OCI-LY7 (cell line): ENCODE measurements around the gene ALDH2. TPM values are rescaled to one million over a fixed set of nuclear protein-coding genes. Genes with fewer than 3 reads are reported as not detected.
"Not testable (repeated sequence)": the region's sequence is repeated elsewhere in the genome, so short reads cannot be mapped to it uniquely, and the experiment has no call there.

Experiments
- BruUV-seq: library from RNA; stranded (reverse); fragments of 400-500 nt; replicated peaks from 2 replicates; lab custom pipeline; 2021; lab: Mats Ljungman, UMichigan
- CTCF ChIA-PET: fragments of 300-600 bp; sonication (Branson Sonifier 250); formaldehyde crosslinking; loops from one replicate; lab custom pipeline; 2022; ENCODE audit warnings: antibody characterized with exemption; ENCODE audit not compliant: unreplicated experiment; lab: Charles Lee
- POLR2A ChIA-PET: fragments of 300-600 bp; sonication (Branson Sonifier 250); formaldehyde crosslinking; loops from one replicate; lab custom pipeline; 2022; ENCODE audit warnings: antibody characterized with exemption; lab: Charles Lee
- DNase-seq: peaks from one replicate; pipeline ENCODE4 v3.0.0-alpha.2; 2015; ENCODE audit warnings: low spot score
- H2AFZ ChIP-seq: fragments of 200-600 bp; sonication (generic), shearing (Covaris generic); 2 replicates; pipeline ENCODE4 v1.6.1; 2014; ENCODE audit warnings: mild to moderate bottlenecking, antibody characterized with exemption, low read length, moderate library complexity
- H3K27ac ChIP-seq: fragments of 200-600 bp; sonication (generic); 2 replicates; pipeline ENCODE4 v1.5.1; 2014; ENCODE audit warnings: mixed run types, low read depth, mild to moderate bottlenecking, moderate library complexity, low read length, inconsistent platforms; ENCODE audit not compliant: poor library complexity, severe bottlenecking
- H3K36me3 ChIP-seq: fragments of 200-600 bp; sonication (generic); 2 replicates; pipeline ENCODE4 v1.6.1; 2014; ENCODE audit warnings: mild to moderate bottlenecking, antibody characterized with exemption, low read length, moderate library complexity, mixed read lengths; ENCODE audit not compliant: insufficient read depth
- H3K4me1 ChIP-seq: fragments of 200-600 bp; sonication (generic); 2 replicates; pipeline ENCODE4 v1.5.1; 2014; ENCODE audit warnings: mild to moderate bottlenecking, low read length; ENCODE audit not compliant: insufficient read depth, poor library complexity, severe bottlenecking
- H3K4me2 ChIP-seq: fragments of 200-600 bp; sonication (generic); 2 replicates; pipeline ENCODE4 v1.6.1; 2014; ENCODE audit warnings: mild to moderate bottlenecking, low read length
- H3K4me3 ChIP-seq: fragments of 200-600 bp; sonication (generic); 2 replicates; pipeline ENCODE4 v1.5.1; 2014; ENCODE audit warnings: mild to moderate bottlenecking, low read depth, low read length; ENCODE audit not compliant: poor library complexity, severe bottlenecking
- H3K79me2 ChIP-seq: fragments of 200-600 bp; sonication (generic); 2 replicates; pipeline ENCODE4 v1.6.1; 2016; ENCODE audit warnings: low read depth, mild to moderate bottlenecking, low read length, moderate library complexity, mixed read lengths; ENCODE audit not compliant: insufficient read depth
- H3K9me2 ChIP-seq: fragments of 200-600 bp; sonication (generic); 2 replicates; pipeline ENCODE4 v1.6.1; 2016; ENCODE audit warnings: mild to moderate bottlenecking, low read length, mixed read lengths; ENCODE audit not compliant: insufficient read depth
- H3K9me3 ChIP-seq: fragments of 200-600 bp; sonication (generic); 2 replicates; pipeline ENCODE4 v1.6.1; 2014; ENCODE audit warnings: mild to moderate bottlenecking, mixed run types, low read length, mixed read lengths
- H4K20me1 ChIP-seq: fragments of 200-600 bp; sonication (generic); 2 replicates; pipeline ENCODE4 v1.6.1; 2014; ENCODE audit warnings: mild to moderate bottlenecking, antibody characterized with exemption, low read length, moderate library complexity, mixed read lengths; ENCODE audit not compliant: insufficient read depth
- EZH2phosphoT487 ChIP-seq: fragments of 200-600 bp; sonication (generic); IDR thresholded peaks from 2 replicates; pipeline ENCODE4 v1.6.1; 2018; ENCODE audit warnings: low read depth, borderline replicate concordance, mild to moderate bottlenecking, mixed run types, antibody characterized with exemption, low read length, moderate library complexity, mixed read lengths
- intact Hi-C: fragments of 100-400 bp; cut with micrococcal nuclease; formaldehyde crosslinking; loops from one replicate; pipeline ENCODE4 v1.10.0; 2022; ENCODE audit not compliant: unreplicated experiment
- total RNA-seq, 2 experiments: library from RNA; depleted of rRNA in 1 of 2; stranded (reverse); fragments of >200 nt in 1 of 2; shearing (Covaris generic) in 1 of 2; gene quantifications; 2 replicates each; pipeline ENCODE4 v1.2.3, GENCODE V29; 2014 to 2022
- TF ChIP-seq, protein P1 (sequence below): fragments of 200-600 bp; sonication (generic); conservative IDR thresholded peaks from 2 replicates; pipeline ENCODE4 v1.5.1; 2014; ENCODE audit warnings: mild to moderate bottlenecking, antibody characterized with exemption, low read length, moderate library complexity, mixed read lengths

ALDH2 gene
- total RNA-seq, 2 experiments from 2014 or later: 16.5 to 19.9 TPM

- H3K36me3 ChIP-seq: no peaks in the 10 kb centered on the region
- no peaks in the 10 kb centered on the region; the same call in 1 of the 2 replicates for H3K9me3 ChIP-seq
- H4K20me1 ChIP-seq: no peaks in the 10 kb centered on the region
- no peak overlapping the region for H2AFZ ChIP-seq
- ChIA-PET CTCF (no interaction called here), POLR2A (no interaction called here)
- no peak for DNase-seq
- no peak overlapping the region for H3K4me2 ChIP-seq
- TF ChIP-seq, protein P1, sequence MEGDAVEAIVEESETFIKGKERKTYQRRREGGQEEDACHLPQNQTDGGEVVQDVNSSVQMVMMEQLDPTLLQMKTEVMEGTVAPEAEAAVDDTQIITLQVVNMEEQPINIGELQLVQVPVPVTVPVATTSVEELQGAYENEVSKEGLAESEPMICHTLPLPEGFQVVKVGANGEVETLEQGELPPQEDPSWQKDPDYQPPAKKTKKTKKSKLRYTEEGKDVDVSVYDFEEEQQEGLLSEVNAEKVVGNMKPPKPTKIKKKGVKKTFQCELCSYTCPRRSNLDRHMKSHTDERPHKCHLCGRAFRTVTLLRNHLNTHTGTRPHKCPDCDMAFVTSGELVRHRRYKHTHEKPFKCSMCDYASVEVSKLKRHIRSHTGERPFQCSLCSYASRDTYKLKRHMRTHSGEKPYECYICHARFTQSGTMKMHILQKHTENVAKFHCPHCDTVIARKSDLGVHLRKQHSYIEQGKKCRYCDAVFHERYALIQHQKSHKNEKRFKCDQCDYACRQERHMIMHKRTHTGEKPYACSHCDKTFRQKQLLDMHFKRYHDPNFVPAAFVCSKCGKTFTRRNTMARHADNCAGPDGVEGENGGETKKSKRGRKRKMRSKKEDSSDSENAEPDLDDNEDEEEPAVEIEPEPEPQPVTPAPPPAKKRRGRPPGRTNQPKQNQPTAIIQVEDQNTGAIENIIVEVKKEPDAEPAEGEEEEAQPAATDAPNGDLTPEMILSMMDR: no peak
- TF ChIP-seq EZH2phosphoT487: no peak
- intact Hi-C loops: no loop called here
- H3K4me1 ChIP-seq: peaks cover 22% of the 10 kb centered on the region
- no TSS peak for BruUV-seq
- H3K79me2 ChIP-seq: no peaks in the 10 kb centered on the region
- no peaks in the 10 kb centered on the region for H3K9me2 ChIP-seq
- no peak overlapping the region for H3K4me3 ChIP-seq
- H3K27ac ChIP-seq: no peak overlapping the region
Observed at GRCh38 chr12:111818340-111818739, 51.6 kb downstream of the ALDH2 start.

GRCh38 chr12:111819191-111820158 is 52.7 kb downstream of the ALDH2 start:
- H3K36me3 ChIP-seq: no peaks in the 10 kb centered on the region
- H3K9me3 ChIP-seq: no peaks in the 10 kb centered on the region; the same call in 1 of the 2 replicates
- BruUV-seq: no TSS peak
- peak; percentile 59 for DNase-seq
- H3K9me2 ChIP-seq: no peaks in the 10 kb centered on the region
- H3K79me2 ChIP-seq: no peaks in the 10 kb centered on the region
- ChIA-PET CTCF (interaction anchor here (0.6 kb wide), 1 partner anchor 184 kb away, joined by 3 read pairs; no protein-coding TSS in a partner anchor), POLR2A (interaction anchor here (0.6 to 0.8 kb wide), 5 partner anchors 8 to 167 kb away, joined by 3 to 5 read pairs (median 3); partner anchors contain the start of gene MAPKAPK5)
- H3K4me3 ChIP-seq: no peak overlapping the region
- intact Hi-C loops: no loop called here
- H3K4me1 ChIP-seq: peaks cover 32% of the 10 kb centered on the region
- peak overlapping the region; percentile 60 for H3K27ac ChIP-seq
- H2AFZ ChIP-seq: peak overlapping the region; percentile 12; the same call in 1 of the 2 replicates
- H3K4me2 ChIP-seq: peak overlapping the region; percentile 33
- H4K20me1 ChIP-seq: no peaks in the 10 kb centered on the region
- TF ChIP-seq, protein P1: no peak
- TF ChIP-seq EZH2phosphoT487: no peak

DNA sequence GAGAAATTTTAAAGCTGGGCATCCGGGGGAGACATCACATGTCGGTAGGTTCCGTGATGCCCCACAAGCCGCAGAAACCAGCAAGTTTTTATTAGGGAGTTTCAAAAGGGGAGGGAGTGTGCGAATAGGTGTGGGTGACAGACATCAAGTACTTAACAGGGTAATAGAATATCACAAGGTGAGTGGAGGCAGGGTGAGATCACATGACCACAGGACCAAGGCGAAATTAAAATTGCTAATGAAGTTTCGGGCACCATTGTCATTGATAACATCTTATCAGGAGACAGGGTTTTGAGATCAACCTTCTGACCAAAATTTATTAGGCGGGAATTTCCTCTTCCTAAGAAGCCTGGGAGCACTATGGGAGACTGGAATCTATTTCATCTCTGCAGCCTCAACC is 54.1 kb downstream of the ALDH2 start:
- H3K27ac ChIP-seq, BruUV-seq, CTCF ChIA-PET, POLR2A ChIA-PET, H3K36me3 ChIP-seq, H3K9me3 ChIP-seq, H3K79me2 ChIP-seq, H4K20me1 ChIP-seq, DNase-seq, H3K4me2 ChIP-seq, H2AFZ ChIP-seq, H3K9me2 ChIP-seq, H3K4me3 ChIP-seq, intact Hi-C loops: not testable (repeated sequence)
- H3K4me1 ChIP-seq: peaks cover 32% of the 10 kb centered on the region
